ENCODE data around the gene UNC5CL. TPM values are rescaled to one million over a fixed set of nuclear protein-coding genes. Genes with fewer than 3 reads are reported as not detected.

Gene UNC5CL
- total RNA-seq, 1 experiment from 2014 or later = 0.81 TPM

DNA sequence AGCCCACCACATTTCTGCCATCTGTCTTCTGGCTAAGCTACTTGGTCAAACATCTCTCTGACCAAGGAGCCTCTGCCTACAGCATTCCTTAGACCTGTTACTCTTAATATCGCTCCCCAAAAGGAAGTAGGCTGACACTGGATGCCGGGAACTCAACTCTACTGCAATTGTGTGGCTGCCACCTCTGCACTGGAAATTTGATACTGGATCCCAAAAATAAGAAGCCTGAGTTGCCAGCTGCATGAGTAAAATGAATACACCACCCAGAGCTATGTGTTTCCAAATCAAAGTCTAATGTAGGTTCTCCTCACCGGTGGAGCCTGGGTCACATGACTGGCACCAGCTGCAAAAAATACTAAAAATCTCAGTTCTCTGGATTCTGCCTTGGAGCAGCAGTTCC, 36.9 kb downstream of the UNC5CL start:
- Histone ChIP-seq H3K56ac (ENCODE audit: insufficient read length, low read depth, low read length) (no peak overlapping the region), H2BK15ac (ENCODE audit: low read depth, low read length) (no peak overlapping the region), H4K8ac (replicated peaks; ENCODE audit: insufficient read length, low read depth, low read length) (no peak overlapping the region), H4K5ac (ENCODE audit: insufficient read length, low read depth, low read length) (no peak overlapping the region), H3K23ac (ENCODE audit: insufficient read length, low read depth, low read length) (no peak overlapping the region), H3K27me3 (ENCODE audit: insufficient read depth, low read length) (no peaks in the 10 kb centered on the region), H3K18ac (ENCODE audit: insufficient read length, low read depth, low read length) (no peak overlapping the region), H3K79me2 (ENCODE audit: insufficient read depth, low read length) (no peaks in the 10 kb centered on the region), H3K27ac (ENCODE audit: insufficient read length, low read depth, low read length) (no peak overlapping the region), H2BK120ac (ENCODE audit: low read depth, low read length, poor library complexity, severe bottlenecking) (no peak overlapping the region), H2BK12ac (ENCODE audit: insufficient read length, low read depth, low read length) (no peak overlapping the region), H3T11ph (ENCODE audit: low read length) (no peak overlapping the region), H4K91ac (ENCODE audit: insufficient read length, low read depth, low read length) (no peak overlapping the region), H2AFZ (ENCODE audit: low read length) (no peak overlapping the region), H2BK5ac (ENCODE audit: insufficient read length, low read length) (no peak overlapping the region), H4K20me1 (ENCODE audit: control insufficient read depth, insufficient read depth, insufficient read length) (no peaks in the 10 kb centered on the region), H3K23me2 (ENCODE audit: insufficient read length, low read depth, low read length, poor library complexity, severe bottlenecking) (no peaks in the 10 kb centered on the region), H3K9ac (ENCODE audit: extremely low read depth, insufficient read length, low read length) (no peak overlapping the region), H3K4ac (ENCODE audit: low read depth, low read length) (no peak overlapping the region), H3K79me1 (ENCODE audit: insufficient read depth, low read depth, low read length, poor library complexity, severe bottlenecking) (no peaks in the 10 kb centered on the region), H3K4me1 (ENCODE audit: insufficient read depth, low read length) (peaks cover 10% of the 10 kb centered on the region; the same call in 1 of the 2 replicates), H3K14ac (ENCODE audit: insufficient read depth, low read length) (no peak overlapping the region), H2AK5ac (ENCODE audit: insufficient read length, low read length) (no peak overlapping the region), H3K4me2 (ENCODE audit: insufficient read depth, insufficient read length, low read length) (no peak overlapping the region), H3K9me3 (ENCODE audit: control insufficient read depth, low read depth, low read length) (no peaks in the 10 kb centered on the region), H2BK20ac (ENCODE audit: low read depth, low read length, poor library complexity, severe bottlenecking) (no peak overlapping the region)
- no peak overlapping the region for H3K27ac Mint-ChIP-seq
- WGBS (ENCODE audit: extremely low coverage, insufficient read length, low lambda C conversion rate) = no CpG with 5 or more reads among the region's 3 CpGs
- peaks cover 38 to 46% of the 10 kb centered on the region in 2 experiments for H3K4me1 Mint-ChIP-seq
- no peaks in the 10 kb centered on the region for H3K36me3 Mint-ChIP-seq (ENCODE audit: insufficient read depth in 1 of 3, low read depth in 3 of 3)
- no peak overlapping the region for H3K4me3 Mint-ChIP-seq
- DNase-seq = no peak
- TF ChIP-seq CTCF (conservative IDR thresholded peaks at IDR 0.05) = no peak
- H3K27me3 Mint-ChIP-seq (ENCODE audit: low read depth) = peaks cover 14% of the 10 kb centered on the region
- no peaks in the 10 kb centered on the region for H3K9me3 Mint-ChIP-seq
